ENCODE results near the gene PGR. TPM values are rescaled to one million over a fixed set of nuclear protein-coding genes. Genes with fewer than 3 reads are reported as not detected.

Gene PGR
- total and polyA plus RNA-seq, 11 donors, result 1.4 to 13.9 (median 10.6) TPM

GRCh38 chr11:101035872-101036271 is 93.7 kb downstream of the PGR start:
- no peaks in the 10 kb centered on the region for H3K27me3 ChIP-seq
- H3K27ac ChIP-seq, result peak overlapping the region in 10 of 12 donors; percentile 3 to 82 (median 66)
- peaks cover 0 to 5% (median 0%) of the 10 kb centered on the region in 9 donors for H3K36me3 ChIP-seq
- peak in 1 of 4 donors; percentile 61 for ATAC-seq
- no peak for DNase-seq
- TF ChIP-seq POLR2A (IDR thresholded peaks at IDR 0.05) (no peak), CTCF (IDR thresholded peaks at IDR 0.05) (no peak)
- intact Hi-C loops (cut with DNase I), result loop anchor here in 2 of 10 donors (5.0 to 10.0 kb wide), 2 partner anchors 89 to 91 kb away; partner anchors contain the start of gene PGR (in 2 of the 2)
- 32 to 57% (median 37%) methylated on average over 1 of the region's 1 CpG for WGBS, 4 donors
- peaks cover 0 to 30% (median 2%) of the 10 kb centered on the region in 12 donors for H3K4me1 ChIP-seq
- peak overlapping the region in 6 of 12 donors; percentile 26 to 50 (median 42) for H3K4me3 ChIP-seq
- H3K9me3 ChIP-seq, result no peaks in the 10 kb centered on the region

- Histone ChIP-seq H3K27me3 (no peaks in the 10 kb centered on the region), H3K4me1 (peaks cover 0 to 30% (median 2%) of the 10 kb centered on the region in 12 donors), H3K9me3 (no peaks in the 10 kb centered on the region), H3K4me3 (peak overlapping the region in 9 of 12 donors; percentile 6 to 50 (median 32)), H3K27ac (peak overlapping the region; percentile 47 to 82 (median 66)), H3K36me3 (no peaks in the 10 kb centered on the region)
- no peak for TF ChIP-seq CTCF (IDR thresholded peaks at IDR 0.05)
- no peak for TF ChIP-seq POLR2A (IDR thresholded peaks at IDR 0.05)
- WGBS, 4 donors, result 13 to 21% (median 19%) methylated on average over 4 of the region's 4 CpGs
- DNase-seq (peak; percentile 58 to 87 (median 77)), ATAC-seq (peak; percentile 90 to 96 (median 94))
- intact Hi-C loops (cut with DNase I), result loop anchor here in 5 of 10 donors (5.0 to 10.0 kb wide), 2 partner anchors 91 to 93 kb away; partner anchors contain the start of gene PGR (in 5 of the 5)
These were observed 95.5 kb downstream of the PGR start for GRCh38 chr11:101034076-101034475.

DNA sequence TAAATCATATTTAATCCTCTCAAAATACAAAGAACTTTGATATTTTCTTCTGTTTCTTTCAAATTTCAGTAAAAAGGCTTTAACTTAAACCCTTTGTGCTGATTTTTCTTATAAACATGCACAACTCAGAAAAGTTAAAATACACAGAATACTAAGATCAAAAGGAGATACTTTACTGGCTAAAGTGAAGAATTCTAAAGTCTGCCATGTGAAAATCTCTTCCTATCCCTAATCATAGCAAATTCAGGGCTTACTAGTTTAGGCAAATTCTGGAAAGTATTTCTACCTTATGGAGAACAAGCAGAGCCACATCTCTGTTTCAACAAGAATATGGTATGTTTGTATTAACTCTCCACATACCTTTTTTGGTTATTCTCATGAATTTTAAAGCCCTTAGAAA is 96.6 kb downstream of the PGR start:
- Histone ChIP-seq H3K27me3 (no peaks in the 10 kb centered on the region), H3K4me1 (peaks cover 0 to 30% (median 2%) of the 10 kb centered on the region in 12 donors), H3K27ac (peak overlapping the region in 1 of 12 donors; percentile 75), H3K4me3 (no peak overlapping the region), H3K9me3 (no peaks in the 10 kb centered on the region), H3K36me3 (no peaks in the 10 kb centered on the region)
- intact Hi-C loops (cut with DNase I), result loop anchor here in 6 of 10 donors (2.0 to 10.0 kb wide), 3 partner anchors 92 to 96 kb away; partner anchors contain the start of gene PGR (in 6 of the 6)
- TF ChIP-seq POLR2A (IDR thresholded peaks at IDR 0.05) (no peak), CTCF (IDR thresholded peaks at IDR 0.05) (no peak)
- ATAC-seq (no peak), DNase-seq (no peak)

- H3K4me1 ChIP-seq, result peaks cover 0 to 30% (median 2%) of the 10 kb centered on the region in 12 donors
- no peak overlapping the region for H3K27ac ChIP-seq
- no peak overlapping the region for H3K4me3 ChIP-seq
- no peak for ATAC-seq
- H3K27me3 ChIP-seq, result no peaks in the 10 kb centered on the region
- intact Hi-C loops (cut with DNase I), result loop anchor here in 6 of 10 donors (2.0 to 10.0 kb wide), 3 partner anchors 93 to 97 kb away; partner anchors contain the start of gene PGR (in 6 of the 6)
- DNase-seq, result no peak
- TF ChIP-seq CTCF (IDR thresholded peaks at IDR 0.05) (no peak), POLR2A (IDR thresholded peaks at IDR 0.05) (no peak)
- no peaks in the 10 kb centered on the region for H3K36me3 ChIP-seq
- 84 to 93% (median 91%) methylated on average over 3 of the region's 3 CpGs for WGBS, 4 donors
- no peaks in the 10 kb centered on the region for H3K9me3 ChIP-seq
These were observed 97.9 kb downstream of the PGR start for GRCh38 chr11:101031713-101032112.
